ENCODE data around the gene CAPN8. TPM values are rescaled to one million over a fixed set of nuclear protein-coding genes. Genes with fewer than 3 reads are reported as not detected.

CAPN8 gene
- total RNA-seq, 4 donors from 2014 or later: 0.20 to 0.79 (median 0.40) TPM; not detected in 1

DNA sequence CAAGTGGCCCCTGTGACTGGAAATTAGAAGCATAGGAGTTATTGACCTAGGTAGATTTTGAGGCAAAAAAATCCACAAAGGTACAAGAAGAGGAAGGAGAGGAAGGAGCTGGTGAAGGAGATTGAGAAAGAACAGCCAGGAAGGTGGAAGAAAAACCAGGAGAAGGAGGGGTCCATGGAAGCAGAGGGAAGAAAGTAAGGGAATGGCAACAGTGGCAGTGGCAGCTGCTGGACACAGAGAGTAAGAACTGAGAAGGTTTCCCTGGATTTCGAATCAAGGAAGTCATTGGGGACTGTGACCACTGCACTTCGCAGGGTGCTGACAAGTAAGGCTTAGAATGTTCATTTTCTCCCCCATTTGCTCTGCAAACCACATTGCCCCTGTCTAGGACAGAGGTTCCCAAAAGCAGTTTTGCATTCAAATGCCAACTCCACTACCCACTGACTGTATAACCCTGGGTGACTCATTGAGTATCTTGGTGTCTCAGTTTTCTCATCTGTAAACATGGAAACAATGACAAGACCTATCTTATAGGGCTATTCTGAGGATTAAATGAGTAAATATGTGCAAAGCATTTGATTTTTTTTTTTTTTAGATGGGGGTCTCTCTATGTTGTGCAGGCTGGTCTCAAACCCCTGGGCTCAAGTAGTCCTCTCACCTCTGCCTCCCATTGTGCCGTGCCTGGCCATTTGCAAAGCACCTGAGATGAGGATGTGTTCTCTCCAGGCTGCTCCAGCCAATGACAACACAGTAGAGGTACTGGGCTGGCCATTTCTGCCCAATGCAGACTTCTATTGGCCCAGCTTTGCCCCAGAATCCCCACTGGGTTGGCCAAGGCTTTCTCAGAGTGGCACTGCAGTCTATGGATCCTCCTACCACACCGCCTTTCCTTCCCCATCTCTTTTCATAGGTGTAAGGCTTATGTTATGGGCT, 37.5 kb upstream of the CAPN8 start:
- Histone ChIP-seq H3K27ac (no peak overlapping the region), H3K36me3 (no peaks in the 10 kb centered on the region), H3K4me3 (replicated peaks in 1 of 3) (no peak overlapping the region), H3K9me3 (no peaks in the 10 kb centered on the region), H3K4me1 (peaks cover 40 to 77% of the 10 kb centered on the region in 2 donors), H3K27me3 (no peaks in the 10 kb centered on the region)
- DNase-seq: no peak
- WGBS, 2 donors: 92 to 93% methylated on average over 4 of the region's 4 CpGs
- intact Hi-C loops (cut with DNase I): no loop called here
- TF ChIP-seq POLR2A (IDR thresholded peaks at IDR 0.05): no peak
- TF ChIP-seq, protein P1, sequence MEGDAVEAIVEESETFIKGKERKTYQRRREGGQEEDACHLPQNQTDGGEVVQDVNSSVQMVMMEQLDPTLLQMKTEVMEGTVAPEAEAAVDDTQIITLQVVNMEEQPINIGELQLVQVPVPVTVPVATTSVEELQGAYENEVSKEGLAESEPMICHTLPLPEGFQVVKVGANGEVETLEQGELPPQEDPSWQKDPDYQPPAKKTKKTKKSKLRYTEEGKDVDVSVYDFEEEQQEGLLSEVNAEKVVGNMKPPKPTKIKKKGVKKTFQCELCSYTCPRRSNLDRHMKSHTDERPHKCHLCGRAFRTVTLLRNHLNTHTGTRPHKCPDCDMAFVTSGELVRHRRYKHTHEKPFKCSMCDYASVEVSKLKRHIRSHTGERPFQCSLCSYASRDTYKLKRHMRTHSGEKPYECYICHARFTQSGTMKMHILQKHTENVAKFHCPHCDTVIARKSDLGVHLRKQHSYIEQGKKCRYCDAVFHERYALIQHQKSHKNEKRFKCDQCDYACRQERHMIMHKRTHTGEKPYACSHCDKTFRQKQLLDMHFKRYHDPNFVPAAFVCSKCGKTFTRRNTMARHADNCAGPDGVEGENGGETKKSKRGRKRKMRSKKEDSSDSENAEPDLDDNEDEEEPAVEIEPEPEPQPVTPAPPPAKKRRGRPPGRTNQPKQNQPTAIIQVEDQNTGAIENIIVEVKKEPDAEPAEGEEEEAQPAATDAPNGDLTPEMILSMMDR (IDR thresholded peaks at IDR 0.05): no peak

DNA sequence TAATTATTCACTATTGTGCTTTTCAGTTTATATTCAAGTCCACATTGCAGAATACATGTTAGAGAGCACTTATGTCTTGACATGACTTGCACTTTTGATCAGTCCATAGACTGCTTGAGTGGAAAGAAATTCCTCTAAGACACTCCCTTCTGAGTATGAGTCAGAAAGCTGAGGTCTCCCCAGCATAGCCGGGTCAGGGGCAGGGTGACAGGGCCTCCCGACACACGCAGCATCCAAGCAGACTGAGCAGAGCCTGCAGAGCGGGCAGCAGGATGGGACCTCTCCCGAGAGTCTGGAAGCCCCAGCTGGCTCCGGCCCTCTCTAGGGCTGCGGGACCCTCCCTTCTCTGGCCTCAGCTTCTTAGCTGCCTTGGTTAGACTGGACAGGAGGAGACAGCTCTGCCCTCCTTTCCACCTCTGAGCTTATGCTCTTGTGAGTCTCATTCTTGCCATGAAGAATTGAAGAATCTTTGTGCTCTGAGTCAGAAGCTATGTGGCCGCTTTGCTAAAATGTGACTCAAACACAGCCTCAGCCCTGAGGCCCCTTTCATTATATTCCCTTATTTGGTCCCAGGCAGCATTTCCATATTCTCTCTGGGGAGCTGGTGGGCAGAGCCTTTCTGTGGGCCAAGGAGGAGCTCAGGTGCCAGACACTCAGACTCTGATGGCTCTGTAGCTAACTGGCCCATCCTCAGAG, 35.6 kb upstream of the CAPN8 start:
- 34 to 49% methylated on average over 6 to 8 of the region's 8 CpGs for WGBS, 2 donors
- no peaks in the 10 kb centered on the region for H3K9me3 ChIP-seq
- H3K4me3 ChIP-seq (replicated peaks in 1 of 3): no peak overlapping the region
- H3K27me3 ChIP-seq: no peaks in the 10 kb centered on the region
- H3K4me1 ChIP-seq: peaks cover 24 to 58% of the 10 kb centered on the region in 2 donors
- H3K36me3 ChIP-seq: no peaks in the 10 kb centered on the region
- peak overlapping the region; percentile 91 to 95 (median 94) for H3K27ac ChIP-seq
- DNase-seq: peak; percentile 81 to 83
- TF ChIP-seq, protein P1 (IDR thresholded peaks at IDR 0.05): peak in 1 of 6 experiments; percentile 10
- peak in 1 of 2 donors; percentile 41 for TF ChIP-seq POLR2A (IDR thresholded peaks at IDR 0.05)
- intact Hi-C loops (cut with DNase I): no loop called here

DNA sequence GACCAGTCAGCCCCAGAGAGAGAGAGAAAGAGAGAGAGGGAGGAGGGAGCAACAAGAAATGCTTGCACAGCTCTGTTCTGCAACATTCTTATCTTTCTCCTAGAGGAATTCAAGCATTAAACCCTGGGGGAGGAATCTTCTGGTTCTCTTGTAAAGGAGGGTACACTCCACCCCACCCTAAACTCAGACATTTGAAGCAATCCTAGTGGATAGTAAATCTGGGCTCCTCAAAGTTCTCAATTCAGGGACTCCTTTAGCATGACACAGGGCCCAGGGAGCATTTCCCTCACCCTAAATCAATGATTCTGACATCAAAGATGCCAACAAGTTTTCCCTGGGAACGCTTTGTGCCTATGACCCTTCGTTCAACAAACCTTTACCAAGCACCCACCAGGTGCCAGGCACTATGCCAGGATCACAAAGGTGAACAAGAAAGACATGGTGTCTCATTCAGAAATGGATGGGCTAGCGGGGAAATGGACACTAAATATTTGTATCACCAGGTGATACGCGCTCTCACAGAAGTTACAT, 35.0 kb upstream of the CAPN8 start:
- no peak overlapping the region for H3K4me3 ChIP-seq (replicated peaks in 1 of 3)
- no peaks in the 10 kb centered on the region for H3K9me3 ChIP-seq
- TF ChIP-seq, protein P1 (IDR thresholded peaks at IDR 0.05): peak in 1 of 6 experiments; percentile 9
- no peak for TF ChIP-seq POLR2A (IDR thresholded peaks at IDR 0.05)
- H3K4me1 ChIP-seq: peaks cover 23 to 53% of the 10 kb centered on the region in 2 donors
- no peaks in the 10 kb centered on the region for H3K36me3 ChIP-seq
- WGBS, 2 donors: 52 to 68% methylated on average over 4 to 5 of the region's 5 CpGs
- peak overlapping the region; percentile 91 to 95 (median 94) for H3K27ac ChIP-seq
- no peaks in the 10 kb centered on the region for H3K27me3 ChIP-seq
- intact Hi-C loops (cut with DNase I): no loop called here
- peak; percentile 92 to 93 for DNase-seq

DNA sequence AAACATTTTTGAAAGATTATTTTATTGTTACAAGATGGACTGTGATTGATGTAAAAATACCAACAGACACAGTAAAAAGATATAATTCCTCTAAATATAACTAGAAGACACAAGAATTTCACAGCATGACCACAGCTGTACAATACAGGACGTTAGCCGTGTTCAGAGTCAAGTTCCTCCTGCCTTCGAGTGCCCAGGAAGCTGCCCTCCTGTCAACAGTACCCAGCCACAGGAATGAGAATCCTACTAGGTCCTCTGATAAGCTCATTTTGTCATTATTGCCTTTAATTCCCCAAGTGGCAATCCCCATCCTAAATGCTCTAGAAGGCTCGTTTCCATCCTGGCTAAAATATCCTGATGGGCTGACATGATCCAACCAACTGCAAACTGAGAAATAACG, 30.4 kb upstream of the CAPN8 start:
- TF ChIP-seq, protein P1 (IDR thresholded peaks at IDR 0.05): no peak
- TF ChIP-seq POLR2A (IDR thresholded peaks at IDR 0.05): no peak
- no peak for DNase-seq

More for the DNA sequence above, 30.4 kb upstream of the CAPN8 start:
- intact Hi-C loops (cut with DNase I): loop anchor here (10.0 kb wide), 1 partner anchor 59 kb away; no protein-coding TSS in a partner anchor
- no peaks in the 10 kb centered on the region for H3K27me3 ChIP-seq
- no peak overlapping the region for H3K27ac ChIP-seq
- peaks cover 13 to 26% of the 10 kb centered on the region in 2 donors for H3K4me1 ChIP-seq
- WGBS, 2 donors: 71 to 76% methylated on average over 5 of the region's 5 CpGs
- H3K36me3 ChIP-seq: no peaks in the 10 kb centered on the region
- H3K9me3 ChIP-seq: no peaks in the 10 kb centered on the region
- H3K4me3 ChIP-seq (replicated peaks in 1 of 3): no peak overlapping the region

Data from thyroid gland (tissue), 4 donors.